VCaP (cell line): Measurements from ENCODE around the gene CFDP1.

Experiments
- H3K27ac ChIP-seq: fragments of 450-650 bp; 2 replicates; pipeline ENCODE4 v1.5.1; 2017
- CTCF ChIP-seq: fragments of 450-650 bp; conservative IDR thresholded peaks from 2 replicates; pipeline ENCODE4 v1.5.1; 2017; ENCODE audit warnings: mild to moderate bottlenecking, moderate library complexity

Gene CFDP1

GRCh38 chr16:75244844-75245758 lies 188.2 kb downstream of the CFDP1 start:
- no peak for TF ChIP-seq CTCF

GRCh38 chr16:75244225-75244809 lies 189.0 kb downstream of the CFDP1 start:
- H3K27ac ChIP-seq = no peak overlapping the region
- TF ChIP-seq CTCF = no peak

More at GRCh38 chr16:75244844-75245758, 188.2 kb downstream of the CFDP1 start:
- no peak overlapping the region for H3K27ac ChIP-seq
